GM12875 (cell line): ENCODE measurements around the gene SMARCD1.
A peak's percentile ranks its signal among the peaks of the same experiment; 100 is the strongest.

Experiments
- H3K4me3 ChIP-seq: one replicate; pipeline ENCODE4 v1.5.1; 2011; ENCODE audit warnings: low read depth, low read length, control low read depth
- TF ChIP-seq, protein P1 (sequence below): IDR thresholded peaks from 2 replicates; pipeline ENCODE4 v1.5.1; 2011; ENCODE audit warnings: low read depth, mild to moderate bottlenecking, control low read depth, inconsistent platforms, low read length, moderate library complexity, borderline replicate concordance; ENCODE audit not compliant: insufficient read depth

Gene SMARCD1

GRCh38 chr12:50070314-50071060 lies 14.7 kb upstream of the SMARCD1 start:
- TF ChIP-seq, protein P1, sequence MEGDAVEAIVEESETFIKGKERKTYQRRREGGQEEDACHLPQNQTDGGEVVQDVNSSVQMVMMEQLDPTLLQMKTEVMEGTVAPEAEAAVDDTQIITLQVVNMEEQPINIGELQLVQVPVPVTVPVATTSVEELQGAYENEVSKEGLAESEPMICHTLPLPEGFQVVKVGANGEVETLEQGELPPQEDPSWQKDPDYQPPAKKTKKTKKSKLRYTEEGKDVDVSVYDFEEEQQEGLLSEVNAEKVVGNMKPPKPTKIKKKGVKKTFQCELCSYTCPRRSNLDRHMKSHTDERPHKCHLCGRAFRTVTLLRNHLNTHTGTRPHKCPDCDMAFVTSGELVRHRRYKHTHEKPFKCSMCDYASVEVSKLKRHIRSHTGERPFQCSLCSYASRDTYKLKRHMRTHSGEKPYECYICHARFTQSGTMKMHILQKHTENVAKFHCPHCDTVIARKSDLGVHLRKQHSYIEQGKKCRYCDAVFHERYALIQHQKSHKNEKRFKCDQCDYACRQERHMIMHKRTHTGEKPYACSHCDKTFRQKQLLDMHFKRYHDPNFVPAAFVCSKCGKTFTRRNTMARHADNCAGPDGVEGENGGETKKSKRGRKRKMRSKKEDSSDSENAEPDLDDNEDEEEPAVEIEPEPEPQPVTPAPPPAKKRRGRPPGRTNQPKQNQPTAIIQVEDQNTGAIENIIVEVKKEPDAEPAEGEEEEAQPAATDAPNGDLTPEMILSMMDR = peak; percentile 97
- H3K4me3 ChIP-seq = no peak overlapping the region

- H3K4me3 ChIP-seq = no peak overlapping the region
- TF ChIP-seq, protein P1 = no peak
Measured at GRCh38 chr12:50072198-50072907, 12.8 kb upstream of the SMARCD1 start.

DNA sequence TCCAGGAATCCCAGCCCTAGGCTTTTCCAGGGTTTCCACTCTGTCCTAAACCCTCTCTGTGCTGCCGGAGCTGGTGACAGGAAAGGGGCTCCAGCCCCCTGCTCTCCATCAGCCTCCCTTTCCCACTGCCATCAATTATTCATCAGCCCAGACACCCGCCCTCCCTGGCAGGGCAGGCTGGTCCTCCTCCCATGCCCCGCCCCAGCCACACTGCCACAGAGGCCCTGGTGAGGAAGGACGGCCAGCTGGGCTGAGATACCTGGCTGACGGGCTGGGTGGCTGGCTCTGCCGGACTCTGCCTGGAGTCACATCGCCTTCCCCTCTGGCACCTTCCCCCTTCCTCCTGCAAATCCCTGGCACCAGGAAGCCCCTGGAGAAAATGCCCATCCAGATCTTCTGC lies 11.9 kb upstream of the SMARCD1 start:
- no peak overlapping the region for H3K4me3 ChIP-seq
- TF ChIP-seq, protein P1 = no peak

GRCh38 chr12:50073712-50074111 lies 11.4 kb upstream of the SMARCD1 start:
- H3K4me3 ChIP-seq = no peak overlapping the region
- TF ChIP-seq, protein P1 = no peak

- H3K4me3 ChIP-seq = no peak overlapping the region
- TF ChIP-seq, protein P1 = peak; percentile 93
Measured at GRCh38 chr12:50074936-50075807, 10.0 kb upstream of the SMARCD1 start.

- no peak overlapping the region for H3K4me3 ChIP-seq
- TF ChIP-seq, protein P1 = no peak
Measured at GRCh38 chr12:50075808-50076170, 9.4 kb upstream of the SMARCD1 start.
